Heart right ventricle (tissue), 16 donors: Measurements from ENCODE around the gene C17orf114.

Source experiments
- ATAC-seq, 8 donors: fragments of 200-7000 bp; cut with Tn5 transposase; one replicate each; pipeline ENCODE4 v1.9.1; 2020; ENCODE audit warnings: mild to moderate bottlenecking in 8 of 8, moderate library complexity in 8 of 8, moderate number of reproducible peaks in 1 of 8
- DNase-seq, 2 donors: peaks; one replicate each; pipeline ENCODE4 v3.0.0-alpha.2; 2020
- H3K27ac ChIP-seq, 10 donors: fragments of 200-600 bp; sonication (generic) in 2 of 10; one replicate each; pipeline versions ENCODE4 v1.5.0 to v1.8.0; 2020 to 2022; ENCODE audit warnings: mild to moderate bottlenecking in 3 of 10
- H3K27me3 ChIP-seq, 7 donors: fragments of 200-600 bp; one replicate each; pipeline ENCODE4 v1.8.0; 2021 to 2022; ENCODE audit warnings: mild to moderate bottlenecking in 2 of 7
- H3K36me3 ChIP-seq, 9 donors: fragments of 200-600 bp; sonication (generic) in 1 of 9; one replicate each; pipeline versions ENCODE4 v1.5.0 to v1.8.0; 2020 to 2022; ENCODE audit warnings: mild to moderate bottlenecking in 2 of 9
- H3K4me1 ChIP-seq, 9 donors: fragments of 200-600 bp; sonication (generic) in 1 of 9; one replicate each; pipeline versions ENCODE4 v1.5.0 to v1.8.0; 2020 to 2022; ENCODE audit warnings: mild to moderate bottlenecking in 4 of 9
- H3K4me3 ChIP-seq, 10 donors: fragments of 200-600 bp; sonication (generic) in 2 of 10; one replicate each; pipeline versions ENCODE4 v1.5.0 to v1.8.0; 2020 to 2022; ENCODE audit warnings: mild to moderate bottlenecking in 7 of 10, moderate library complexity in 2 of 10
- H3K9me3 ChIP-seq, 11 donors: fragments of 200-600 bp in 10 of 11; sonication (generic) in 2 of 11; one replicate each; pipeline versions ENCODE4 v1.5.0 to v1.8.0; 2013 to 2022; ENCODE audit warnings: mild to moderate bottlenecking in 2 of 11, control low read depth in 1 of 11, moderate library complexity in 1 of 11
- WGBS, 2 donors: extraction: QIAGEN DNeasy Blood & Tissue Kit; methylation state at CpG; one replicate each; pipeline ENCODE4 v1.1.7; 2013; ENCODE audit warnings: inconsistent platforms in 1 of 2; 5-methylcytosine and 5-hydroxymethylcytosine counted together
- intact Hi-C, 10 donors: fragments of 100-400 bp; cut with DNase I; formaldehyde crosslinking; loops; one replicate each; pipeline versions ENCODE4 v1.11.1 to v1.14.2; 2022
- TF ChIP-seq, protein P1 (sequence below), 9 donors: fragments of 200-600 bp; sonication (generic) in 2 of 9; IDR thresholded peaks; one replicate each; pipeline versions ENCODE4 v1.5.0 to v1.8.0; 2021 to 2022; ENCODE audit warnings: antibody characterized with exemption in 9 of 9, mild to moderate bottlenecking in 5 of 9, moderate library complexity in 1 of 9
- donor health status: Arrhythmogenic right ventricular cardiomyopathy.
- donor health status: ischemic (EF 13 %, LVEDD 7.1; RV severe dilation, severe dysfunction).
- donor health status: healthy with polysubstance abuse.
- donor health status: DM: no; HTN: yes; CAD: no.
- donor health status: DM: no; HTN: no; CAD: no.
- donor health status: ischemic (EF 25% LVEDD 6.9; RV normal size, moderate dysfunction).
- donor health status: ischemic (EF 25% LVEDD 5.7; RV mildly dilated, moderate dysfunction).
- donor health status: healthy.
- donor health status: DM: yes; HTN: yes; CAD: no.
- donor health status: Ischemic cardiomyopathy.
- donor health status: ischemic (EF 35%, LVEDD 5.7; RV mildly dilated, moderate dysfunction).
- donor health status: nonischemic (EF 11% LVEDD 7.7; RV severe dilation, severe dysfunction).
- donor health status: DM: yes; HTN: yes; CAD: no.
- donor health status: PGD.
- donor health status: ischemic (EF 29% LVEDD 5.4; RV normal size, mild dysfunction).
- donor health status: nonischemic (EF 23%, LVEDD 6.1; RV moderate dilation, normal function).

The C17orf114 gene

DNA sequence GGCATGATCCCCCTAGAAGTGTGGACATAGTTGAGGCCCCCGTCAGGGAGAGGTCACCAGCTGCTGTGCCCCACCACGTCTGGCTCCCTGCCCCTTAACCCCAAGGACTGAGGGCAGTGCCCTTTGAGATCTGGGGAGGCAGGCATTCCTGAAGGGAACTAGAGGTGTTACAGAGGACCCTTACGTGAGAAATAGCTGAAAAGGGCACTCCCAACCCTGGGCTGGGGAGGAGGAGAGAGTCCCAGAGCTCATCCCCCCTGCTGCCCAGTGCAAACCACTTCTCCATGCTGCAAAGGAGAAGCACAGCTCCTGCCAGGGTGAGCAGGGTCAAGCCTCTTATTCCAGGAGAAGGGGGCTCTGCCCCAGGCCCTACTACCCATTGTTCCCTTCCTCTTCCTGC is 20.7 kb upstream of the C17orf114 start:
- H3K27me3 ChIP-seq = no peaks in the 10 kb centered on the region
- TF ChIP-seq, protein P1, sequence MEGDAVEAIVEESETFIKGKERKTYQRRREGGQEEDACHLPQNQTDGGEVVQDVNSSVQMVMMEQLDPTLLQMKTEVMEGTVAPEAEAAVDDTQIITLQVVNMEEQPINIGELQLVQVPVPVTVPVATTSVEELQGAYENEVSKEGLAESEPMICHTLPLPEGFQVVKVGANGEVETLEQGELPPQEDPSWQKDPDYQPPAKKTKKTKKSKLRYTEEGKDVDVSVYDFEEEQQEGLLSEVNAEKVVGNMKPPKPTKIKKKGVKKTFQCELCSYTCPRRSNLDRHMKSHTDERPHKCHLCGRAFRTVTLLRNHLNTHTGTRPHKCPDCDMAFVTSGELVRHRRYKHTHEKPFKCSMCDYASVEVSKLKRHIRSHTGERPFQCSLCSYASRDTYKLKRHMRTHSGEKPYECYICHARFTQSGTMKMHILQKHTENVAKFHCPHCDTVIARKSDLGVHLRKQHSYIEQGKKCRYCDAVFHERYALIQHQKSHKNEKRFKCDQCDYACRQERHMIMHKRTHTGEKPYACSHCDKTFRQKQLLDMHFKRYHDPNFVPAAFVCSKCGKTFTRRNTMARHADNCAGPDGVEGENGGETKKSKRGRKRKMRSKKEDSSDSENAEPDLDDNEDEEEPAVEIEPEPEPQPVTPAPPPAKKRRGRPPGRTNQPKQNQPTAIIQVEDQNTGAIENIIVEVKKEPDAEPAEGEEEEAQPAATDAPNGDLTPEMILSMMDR (IDR thresholded peaks at IDR 0.05) = no peak
- intact Hi-C loops = no loop called here
- DNase-seq = no peak
- H3K36me3 ChIP-seq = peaks cover 0 to 59% (median 11%) of the 10 kb centered on the region in 9 donors
- no peak overlapping the region for H3K27ac ChIP-seq
- H3K4me1 ChIP-seq = no peaks in the 10 kb centered on the region
- H3K9me3 ChIP-seq = no peaks in the 10 kb centered on the region
- 80 to 92% methylated on average over 3 of the region's 3 CpGs for WGBS, 2 donors
- ATAC-seq = peak in 1 of 8 donors; percentile 8
- no peak overlapping the region for H3K4me3 ChIP-seq

DNA sequence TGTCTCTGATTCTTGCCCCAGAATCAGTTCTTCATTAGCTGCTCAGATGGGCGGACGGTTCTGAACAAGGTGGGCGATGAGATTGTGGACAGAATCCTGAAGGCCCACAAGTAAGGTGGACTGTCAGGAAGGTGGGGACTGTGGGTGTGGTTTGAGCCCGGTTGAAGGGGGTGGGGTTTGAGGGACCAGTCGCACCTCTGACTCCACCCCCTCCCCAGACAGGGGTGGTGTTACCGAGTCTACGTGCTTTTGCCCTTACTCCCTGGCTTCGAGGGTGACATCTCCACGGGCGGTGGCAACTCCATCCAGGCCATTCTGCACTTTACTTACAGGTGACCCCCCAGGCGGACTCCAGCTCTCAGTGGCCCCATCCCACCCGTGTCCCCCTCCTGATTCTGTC is 16.1 kb upstream of the C17orf114 start:
- Histone ChIP-seq H3K27me3 (no peaks in the 10 kb centered on the region), H3K36me3 (peaks cover 0 to 92% (median 21%) of the 10 kb centered on the region in 9 donors), H3K27ac (no peak overlapping the region), H3K9me3 (no peaks in the 10 kb centered on the region), H3K4me3 (no peak overlapping the region), H3K4me1 (no peaks in the 10 kb centered on the region)
- TF ChIP-seq, protein P1 (IDR thresholded peaks at IDR 0.05) = no peak
- 82 to 83% methylated on average over 12 of the region's 12 CpGs for WGBS, 2 donors
- peak in 1 of 8 donors; percentile 34 for ATAC-seq
- no peak for DNase-seq
- intact Hi-C loops = no loop called here

DNA sequence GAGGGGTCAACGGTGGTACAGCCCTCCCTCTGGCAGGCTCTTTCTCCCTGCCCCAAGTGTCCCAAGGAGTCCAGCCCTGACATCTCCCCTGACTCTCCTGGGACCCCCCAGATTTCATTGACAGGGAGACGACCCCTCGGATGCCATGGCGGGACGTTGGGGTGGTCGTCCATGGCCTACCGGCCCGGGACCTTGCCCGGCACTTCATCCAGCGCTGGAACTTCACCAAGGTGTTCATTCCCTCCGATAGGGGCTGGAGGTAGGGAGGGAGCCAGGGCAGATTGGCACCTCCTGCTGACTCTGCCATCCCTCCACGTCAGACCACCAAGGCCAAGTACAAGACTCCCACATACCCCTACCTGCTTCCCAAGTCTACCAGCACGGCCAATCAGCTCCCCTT is 14.7 kb upstream of the C17orf114 start:
- WGBS, 2 donors = 93 to 95% methylated on average over 13 of the region's 13 CpGs
- TF ChIP-seq, protein P1 (IDR thresholded peaks at IDR 0.05) = no peak
- Histone ChIP-seq H3K27ac (no peak overlapping the region), H3K36me3 (peaks cover 0 to 78% (median 21%) of the 10 kb centered on the region in 9 donors), H3K4me1 (peaks cover 0 to 9% (median 0%) of the 10 kb centered on the region in 9 donors), H3K27me3 (no peaks in the 10 kb centered on the region), H3K9me3 (no peaks in the 10 kb centered on the region), H3K4me3 (no peak overlapping the region)
- no peak for ATAC-seq
- intact Hi-C loops = no loop called here
- no peak for DNase-seq

DNA sequence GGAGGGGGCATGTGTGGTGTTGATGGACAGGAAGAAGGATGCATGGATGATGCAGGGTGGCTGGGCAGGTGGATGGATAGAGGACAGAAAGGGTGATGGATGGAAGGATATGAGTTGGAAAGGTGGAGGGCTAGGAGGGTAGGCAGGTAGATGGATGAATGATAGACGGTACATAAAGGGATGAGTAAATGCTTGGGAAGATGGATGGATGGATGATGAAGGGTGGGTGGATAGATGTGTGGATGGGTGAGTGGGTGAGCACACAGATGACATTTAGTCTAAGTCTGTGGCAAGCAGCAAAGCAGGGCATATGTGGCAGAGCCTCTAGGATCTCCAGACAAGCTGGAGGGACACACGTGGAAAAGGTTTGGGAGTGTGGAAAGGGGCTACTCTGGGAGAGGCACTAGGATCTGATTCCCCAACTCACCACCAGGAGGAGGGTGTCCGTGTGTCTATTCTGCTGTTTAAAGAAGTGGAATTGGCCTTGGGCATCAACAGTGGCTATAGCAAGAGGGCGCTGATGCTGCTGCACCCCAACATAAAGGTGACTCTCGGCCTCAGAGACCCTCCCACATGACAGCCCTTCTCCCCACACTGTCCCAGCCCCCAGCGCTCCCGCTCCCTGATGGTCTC is 13.0 kb upstream of the C17orf114 start:
- Histone ChIP-seq H3K27me3 (no peaks in the 10 kb centered on the region), H3K4me3 (no peak overlapping the region), H3K4me1 (peaks cover 0 to 13% (median 0%) of the 10 kb centered on the region in 9 donors), H3K27ac (no peak overlapping the region), H3K9me3 (no peaks in the 10 kb centered on the region), H3K36me3 (peaks cover 0 to 70% (median 21%) of the 10 kb centered on the region in 9 donors)
- ATAC-seq (no peak), DNase-seq (no peak)
- 85 to 90% methylated on average over 7 of the region's 7 CpGs for WGBS, 2 donors
- intact Hi-C loops = no loop called here
- TF ChIP-seq, protein P1 (IDR thresholded peaks at IDR 0.05) = peak in 1 of 9 donors; percentile 21
